ENCODE results near the gene ZFHX3. TPM values are rescaled to one million over a fixed set of nuclear protein-coding genes. Genes with fewer than 3 reads are reported as not detected.

Gene ZFHX3
- total and polyA plus RNA-seq, 4 donors = 1.5 to 5.9 (median 3.0) TPM

DNA sequence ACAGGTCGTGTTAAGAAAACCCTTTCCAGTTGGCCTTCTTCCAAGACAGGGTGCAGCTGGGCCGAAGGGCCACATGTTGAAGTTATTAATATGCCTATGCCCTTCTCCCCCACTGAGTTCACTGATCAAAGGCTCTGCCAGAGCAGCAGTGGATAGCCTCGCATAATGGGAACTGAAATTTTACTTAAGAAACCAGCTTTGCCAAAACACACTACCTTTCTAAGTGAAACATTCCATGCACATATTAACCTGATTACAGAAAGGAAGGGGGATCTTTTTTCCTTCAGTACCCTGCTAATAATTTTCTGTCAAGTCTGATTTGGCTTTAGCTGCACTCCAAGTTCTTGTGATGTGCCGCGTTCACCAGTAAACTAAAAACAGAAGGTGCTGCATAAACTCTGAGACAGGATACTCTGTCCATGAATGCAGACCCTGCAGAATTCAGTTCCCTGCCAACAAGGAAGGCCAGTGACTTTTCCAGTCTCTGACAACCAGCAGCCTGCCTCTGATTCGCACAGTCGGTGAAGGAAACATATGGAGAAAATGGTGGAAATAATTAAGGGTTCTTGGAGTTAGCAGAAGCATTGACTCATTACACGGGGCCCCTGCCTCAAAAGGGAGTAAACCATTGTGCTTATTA is 283.8 kb downstream of the ZFHX3 start:
- no peaks in the 10 kb centered on the region for H3K9me3 ChIP-seq (ENCODE audit: control insufficient read depth in 4 of 4, low read length in 3 of 4)
- no peaks in the 10 kb centered on the region for H3K4me1 ChIP-seq (ENCODE audit: control insufficient read depth in 4 of 4, insufficient read depth in 4 of 4, low read length in 3 of 4)
- no peak for DNase-seq (ENCODE audit: low spot score)
- H3K36me3 ChIP-seq (ENCODE audit: control insufficient read depth in 4 of 4, insufficient read depth in 3 of 4, low read depth in 1 of 4, low read length in 3 of 4) = no peaks in the 10 kb centered on the region
- no peak overlapping the region for H3K27ac ChIP-seq (ENCODE audit: low read depth in 1 of 2, low read length in 2 of 2)
- H3K27me3 ChIP-seq (ENCODE audit: control insufficient read depth in 4 of 4, insufficient read depth in 4 of 4, low read length in 3 of 4) = no peaks in the 10 kb centered on the region
- WGBS = 76% methylated on average over 8 of the region's 8 CpGs
- H3K4me3 ChIP-seq (ENCODE audit: low read depth in 1 of 3, low read length in 3 of 3) = no peak overlapping the region
- TF ChIP-seq RAD21 (IDR thresholded peaks at IDR 0.05) (no peak), SP1 (IDR thresholded peaks at IDR 0.05) (no peak), RXRA (IDR thresholded peaks at IDR 0.05) (no peak), NR2F2 (IDR thresholded peaks at IDR 0.05) (no peak), EGR1 (IDR thresholded peaks at IDR 0.05; ENCODE audit: low read depth in 2 of 2) (no peak), YY1 (IDR thresholded peaks at IDR 0.05) (no peak), FOXA1 (IDR thresholded peaks at IDR 0.05) (no peak), HNF4A (conservative IDR thresholded peaks at IDR 0.05) (no peak), GABPA (IDR thresholded peaks at IDR 0.05 in 1 of 2, conservative IDR thresholded peaks at IDR 0.05 in 1 of 2) (no peak), FOXA2 (IDR thresholded peaks at IDR 0.05) (no peak), HNF4G (IDR thresholded peaks at IDR 0.05) (no peak), TAF1 (conservative IDR thresholded peaks at IDR 0.05) (no peak)
- TF ChIP-seq, protein P1, sequence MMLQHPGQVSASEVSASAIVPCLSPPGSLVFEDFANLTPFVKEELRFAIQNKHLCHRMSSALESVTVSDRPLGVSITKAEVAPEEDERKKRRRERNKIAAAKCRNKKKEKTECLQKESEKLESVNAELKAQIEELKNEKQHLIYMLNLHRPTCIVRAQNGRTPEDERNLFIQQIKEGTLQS (IDR thresholded peaks at IDR 0.05) = no peak
- TF ChIP-seq, protein P2, sequence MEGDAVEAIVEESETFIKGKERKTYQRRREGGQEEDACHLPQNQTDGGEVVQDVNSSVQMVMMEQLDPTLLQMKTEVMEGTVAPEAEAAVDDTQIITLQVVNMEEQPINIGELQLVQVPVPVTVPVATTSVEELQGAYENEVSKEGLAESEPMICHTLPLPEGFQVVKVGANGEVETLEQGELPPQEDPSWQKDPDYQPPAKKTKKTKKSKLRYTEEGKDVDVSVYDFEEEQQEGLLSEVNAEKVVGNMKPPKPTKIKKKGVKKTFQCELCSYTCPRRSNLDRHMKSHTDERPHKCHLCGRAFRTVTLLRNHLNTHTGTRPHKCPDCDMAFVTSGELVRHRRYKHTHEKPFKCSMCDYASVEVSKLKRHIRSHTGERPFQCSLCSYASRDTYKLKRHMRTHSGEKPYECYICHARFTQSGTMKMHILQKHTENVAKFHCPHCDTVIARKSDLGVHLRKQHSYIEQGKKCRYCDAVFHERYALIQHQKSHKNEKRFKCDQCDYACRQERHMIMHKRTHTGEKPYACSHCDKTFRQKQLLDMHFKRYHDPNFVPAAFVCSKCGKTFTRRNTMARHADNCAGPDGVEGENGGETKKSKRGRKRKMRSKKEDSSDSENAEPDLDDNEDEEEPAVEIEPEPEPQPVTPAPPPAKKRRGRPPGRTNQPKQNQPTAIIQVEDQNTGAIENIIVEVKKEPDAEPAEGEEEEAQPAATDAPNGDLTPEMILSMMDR (IDR thresholded peaks at IDR 0.05; ENCODE audit: low read depth, low read length, missing input control) = no peak
- TF ChIP-seq, protein P3, sequence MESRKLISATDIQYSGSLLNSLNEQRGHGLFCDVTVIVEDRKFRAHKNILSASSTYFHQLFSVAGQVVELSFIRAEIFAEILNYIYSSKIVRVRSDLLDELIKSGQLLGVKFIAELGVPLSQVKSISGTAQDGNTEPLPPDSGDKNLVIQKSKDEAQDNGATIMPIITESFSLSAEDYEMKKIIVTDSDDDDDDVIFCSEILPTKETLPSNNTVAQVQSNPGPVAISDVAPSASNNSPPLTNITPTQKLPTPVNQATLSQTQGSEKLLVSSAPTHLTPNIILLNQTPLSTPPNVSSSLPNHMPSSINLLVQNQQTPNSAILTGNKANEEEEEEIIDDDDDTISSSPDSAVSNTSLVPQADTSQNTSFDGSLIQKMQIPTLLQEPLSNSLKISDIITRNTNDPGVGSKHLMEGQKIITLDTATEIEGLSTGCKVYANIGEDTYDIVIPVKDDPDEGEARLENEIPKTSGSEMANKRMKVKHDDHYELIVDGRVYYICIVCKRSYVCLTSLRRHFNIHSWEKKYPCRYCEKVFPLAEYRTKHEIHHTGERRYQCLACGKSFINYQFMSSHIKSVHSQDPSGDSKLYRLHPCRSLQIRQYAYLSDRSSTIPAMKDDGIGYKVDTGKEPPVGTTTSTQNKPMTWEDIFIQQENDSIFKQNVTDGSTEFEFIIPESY (IDR thresholded peaks at IDR 0.05) = no peak
- no peak overlapping the region for H3K9ac ChIP-seq (ENCODE audit: low read depth in 1 of 2, low read length in 2 of 2)

DNA sequence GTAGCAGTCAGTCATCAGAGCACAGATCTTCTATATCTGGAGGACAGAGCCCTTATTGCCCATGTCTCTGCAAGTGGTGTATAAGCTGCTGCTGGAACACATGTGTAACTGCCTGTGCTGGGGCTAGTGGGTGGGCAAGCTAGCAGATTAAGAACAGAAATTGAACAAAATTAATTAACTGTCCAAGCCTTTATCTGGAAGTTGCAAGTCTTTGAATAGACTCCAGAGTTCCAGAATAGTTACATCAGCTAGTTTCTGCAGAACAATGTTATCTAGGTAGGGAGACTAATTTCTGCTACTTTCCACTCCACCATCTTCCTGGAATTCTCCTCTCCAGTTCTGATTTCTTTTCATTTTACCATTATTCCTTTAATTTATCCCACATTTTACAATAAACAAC is 287.3 kb downstream of the ZFHX3 start:
- H3K27ac ChIP-seq (ENCODE audit: low read depth in 1 of 2, low read length in 2 of 2) = no peak overlapping the region
- H3K36me3 ChIP-seq (ENCODE audit: control insufficient read depth in 4 of 4, insufficient read depth in 3 of 4, low read depth in 1 of 4, low read length in 3 of 4) = no peaks in the 10 kb centered on the region
- H3K9ac ChIP-seq (ENCODE audit: low read depth in 1 of 2, low read length in 2 of 2) = no peak overlapping the region
- H3K27me3 ChIP-seq (ENCODE audit: control insufficient read depth in 4 of 4, insufficient read depth in 4 of 4, low read length in 3 of 4) = no peaks in the 10 kb centered on the region
- DNase-seq (ENCODE audit: low spot score) = no peak
- peaks cover 0 to 7% (median 1%) of the 10 kb centered on the region in 4 donors for H3K9me3 ChIP-seq (ENCODE audit: control insufficient read depth in 4 of 4, low read length in 3 of 4)
- TF ChIP-seq YY1 (IDR thresholded peaks at IDR 0.05) (no peak), RAD21 (IDR thresholded peaks at IDR 0.05) (no peak), NR2F2 (IDR thresholded peaks at IDR 0.05) (no peak), RXRA (IDR thresholded peaks at IDR 0.05) (no peak), HNF4G (IDR thresholded peaks at IDR 0.05) (no peak), GABPA (IDR thresholded peaks at IDR 0.05 in 1 of 2, conservative IDR thresholded peaks at IDR 0.05 in 1 of 2) (no peak), HNF4A (conservative IDR thresholded peaks at IDR 0.05) (no peak), SP1 (IDR thresholded peaks at IDR 0.05) (no peak), FOXA2 (IDR thresholded peaks at IDR 0.05) (no peak)
- TF ChIP-seq, protein P4, sequence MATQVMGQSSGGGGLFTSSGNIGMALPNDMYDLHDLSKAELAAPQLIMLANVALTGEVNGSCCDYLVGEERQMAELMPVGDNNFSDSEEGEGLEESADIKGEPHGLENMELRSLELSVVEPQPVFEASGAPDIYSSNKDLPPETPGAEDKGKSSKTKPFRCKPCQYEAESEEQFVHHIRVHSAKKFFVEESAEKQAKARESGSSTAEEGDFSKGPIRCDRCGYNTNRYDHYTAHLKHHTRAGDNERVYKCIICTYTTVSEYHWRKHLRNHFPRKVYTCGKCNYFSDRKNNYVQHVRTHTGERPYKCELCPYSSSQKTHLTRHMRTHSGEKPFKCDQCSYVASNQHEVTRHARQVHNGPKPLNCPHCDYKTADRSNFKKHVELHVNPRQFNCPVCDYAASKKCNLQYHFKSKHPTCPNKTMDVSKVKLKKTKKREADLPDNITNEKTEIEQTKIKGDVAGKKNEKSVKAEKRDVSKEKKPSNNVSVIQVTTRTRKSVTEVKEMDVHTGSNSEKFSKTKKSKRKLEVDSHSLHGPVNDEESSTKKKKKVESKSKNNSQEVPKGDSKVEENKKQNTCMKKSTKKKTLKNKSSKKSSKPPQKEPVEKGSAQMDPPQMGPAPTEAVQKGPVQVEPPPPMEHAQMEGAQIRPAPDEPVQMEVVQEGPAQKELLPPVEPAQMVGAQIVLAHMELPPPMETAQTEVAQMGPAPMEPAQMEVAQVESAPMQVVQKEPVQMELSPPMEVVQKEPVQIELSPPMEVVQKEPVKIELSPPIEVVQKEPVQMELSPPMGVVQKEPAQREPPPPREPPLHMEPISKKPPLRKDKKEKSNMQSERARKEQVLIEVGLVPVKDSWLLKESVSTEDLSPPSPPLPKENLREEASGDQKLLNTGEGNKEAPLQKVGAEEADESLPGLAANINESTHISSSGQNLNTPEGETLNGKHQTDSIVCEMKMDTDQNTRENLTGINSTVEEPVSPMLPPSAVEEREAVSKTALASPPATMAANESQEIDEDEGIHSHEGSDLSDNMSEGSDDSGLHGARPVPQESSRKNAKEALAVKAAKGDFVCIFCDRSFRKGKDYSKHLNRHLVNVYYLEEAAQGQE (IDR thresholded peaks at IDR 0.05) = no peak
- TF ChIP-seq, protein P5, sequence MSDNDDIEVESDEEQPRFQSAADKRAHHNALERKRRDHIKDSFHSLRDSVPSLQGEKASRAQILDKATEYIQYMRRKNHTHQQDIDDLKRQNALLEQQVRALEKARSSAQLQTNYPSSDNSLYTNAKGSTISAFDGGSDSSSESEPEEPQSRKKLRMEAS (IDR thresholded peaks at IDR 0.05) = no peak
- TF ChIP-seq, protein P3 (IDR thresholded peaks at IDR 0.05) = no peak
- no peaks in the 10 kb centered on the region for H3K4me1 ChIP-seq (ENCODE audit: control insufficient read depth in 4 of 4, insufficient read depth in 4 of 4, low read length in 3 of 4)
- no peak overlapping the region for H3K4me3 ChIP-seq (ENCODE audit: low read depth in 1 of 3, low read length in 3 of 3)

Measured in liver (tissue), 9 donors.